ENCODE data around the gene NFIB. TPM values are rescaled to one million over a fixed set of nuclear protein-coding genes. Genes with fewer than 3 reads are reported as not detected.

Gene NFIB
- total and polyA plus RNA-seq, 2 of the 8 experiments (the other 6 are each of a cell fraction or from before 2014, with no cell fraction given) = 2.6 to 13.1 TPM

DNA sequence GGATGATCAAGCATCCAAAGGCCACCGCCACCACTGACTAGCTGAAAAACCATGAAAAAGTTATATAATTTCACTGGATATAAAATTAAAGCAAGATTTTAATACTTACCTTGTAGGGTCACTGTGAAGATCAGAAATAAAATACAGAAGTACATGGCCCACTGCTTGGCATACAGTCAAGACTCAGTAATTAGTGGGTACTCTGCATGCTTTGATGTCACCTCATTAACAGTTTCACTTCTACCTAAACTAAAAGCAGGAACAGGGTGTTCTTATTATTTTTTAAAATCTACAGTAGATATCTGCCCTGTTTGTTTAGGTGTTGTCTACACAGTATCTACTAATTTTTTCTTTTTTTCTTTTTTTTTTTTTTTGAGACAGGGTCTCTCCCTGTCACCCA lies 66.4 kb downstream of the NFIB start:
- Histone ChIP-seq H3K27ac (ENCODE audit: low read depth, low read length) (no peak overlapping the region), H3K9ac (replicated peaks in 1 of 4; ENCODE audit: extremely low read depth in 1 of 4, low read depth in 3 of 4, low read length in 3 of 4) (no peak overlapping the region), H2AK5ac (ENCODE audit: low read depth, low read length) (no peak overlapping the region), H2AFZ (ENCODE audit: low read length) (no peak overlapping the region), H3K4me1 (replicated peaks in 1 of 4; ENCODE audit: control insufficient read depth in 3 of 4, insufficient read depth in 4 of 4, low read length in 3 of 4) (peaks cover 0 to 7% (median 4%) of the 10 kb centered on the region in 4 experiments; a peak in 5 of 7 replicates), H3K18ac (ENCODE audit: extremely low read depth, low read length) (no peak overlapping the region), H3K9me3 (ENCODE audit: insufficient read depth in 2 of 2, low read depth in 1 of 2, low read length in 1 of 2) (no peaks in the 10 kb centered on the region), H2BK120ac (replicated peaks; ENCODE audit: low read depth, low read length) (no peak overlapping the region), H3K4me2 (ENCODE audit: insufficient read depth in 1 of 2, low read depth in 2 of 2, low read length in 2 of 2) (no peak overlapping the region), H4K20me1 (replicated peaks in 1 of 2; ENCODE audit: control insufficient read depth in 1 of 2, insufficient read depth in 2 of 2, low read length in 2 of 2) (no peaks in the 10 kb centered on the region), H4K91ac (replicated peaks; ENCODE audit: insufficient read length, low read length) (no peak overlapping the region), H3K4ac (replicated peaks; ENCODE audit: insufficient read length, low read depth, low read length) (no peak overlapping the region), H3K4me3 (ENCODE audit: extremely low read depth in 1 of 4, insufficient read depth in 2 of 4, low read depth in 3 of 4, low read length in 4 of 4) (no peak overlapping the region), H2BK20ac (ENCODE audit: low read length) (no peak overlapping the region), H2BK12ac (ENCODE audit: low read depth, low read length) (no peak overlapping the region), H3K56ac (replicated peaks; ENCODE audit: insufficient read length, low read depth, low read length) (no peak overlapping the region), H3K36me3 (ENCODE audit: control insufficient read depth in 2 of 4, insufficient read depth in 4 of 4, low read length in 3 of 4) (no peaks in the 10 kb centered on the region), H2BK5ac (ENCODE audit: low read depth, low read length) (no peak overlapping the region), H4K5ac (ENCODE audit: insufficient read length, low read depth, low read length) (no peak overlapping the region), H4K8ac (ENCODE audit: extremely low read depth, insufficient read depth, low read length) (no peak overlapping the region), H3K14ac (ENCODE audit: insufficient read length) (no peak overlapping the region), H3K79me1 (ENCODE audit: low read depth, low read length) (no peaks in the 10 kb centered on the region; the same call in 1 of the 2 replicates), H3K23ac (ENCODE audit: insufficient read length) (no peak overlapping the region), H3K79me2 (ENCODE audit: control insufficient read depth in 1 of 2, insufficient read depth in 2 of 2, low read length in 2 of 2) (peaks cover 0 to 5% of the 10 kb centered on the region in 2 experiments; a peak in 1 of 4 replicates), H3K23me2 (ENCODE audit: low read depth, low read length) (no peaks in the 10 kb centered on the region), H2BK15ac (ENCODE audit: low read length) (no peak overlapping the region), H3K27me3 (replicated peaks in 1 of 4; ENCODE audit: control insufficient read depth in 3 of 4, extremely low read depth in 1 of 4, insufficient read depth in 3 of 4, low read length in 3 of 4) (no peaks in the 10 kb centered on the region)
- no peak for FAIRE-seq
- no peak for DNase-seq (ENCODE audit: low read depth in 1 of 2, low spot score in 2 of 2)
- CTCF ChIA-PET (ENCODE audit: partially characterized antibody) = no interaction called here
- WGBS, 2 experiments (ENCODE audit: extremely low coverage in 1 of 2, insufficient coverage in 1 of 2, insufficient read length in 1 of 2, insufficient replicate concordance in 2 of 2, low coverage in 1 of 2, low lambda C conversion rate in 2 of 2, missing lambda C conversion rate in 1 of 2) = 90% methylated on average over 1 of the region's 1 CpG; no CpG with 5 or more reads in 1 of the 2 experiments
- TF ChIP-seq FOSL1 (IDR thresholded peaks at IDR 0.05; ENCODE audit: insufficient read depth, low read depth, low read length) = no peak
- TF ChIP-seq NRF1 (IDR thresholded peaks at IDR 0.05; ENCODE audit: low read depth, low read length) = no peak
- no peak for TF ChIP-seq YY1 (IDR thresholded peaks at IDR 0.05; ENCODE audit: low read depth, low read length)
- TF ChIP-seq CTCF (IDR thresholded peaks at IDR 0.05; ENCODE audit: control extremely low read depth in 1 of 3, insufficient read depth in 1 of 3, low read depth in 1 of 3, low read length in 3 of 3) = no peak
- TF ChIP-seq KDM5A (IDR thresholded peaks at IDR 0.05; ENCODE audit: low read length) = no peak
- no peak for TF ChIP-seq TBP (IDR thresholded peaks at IDR 0.05; ENCODE audit: low read depth, low read length)
- POLR2A ChIA-PET (ENCODE audit: partially characterized antibody) = no interaction called here
